ENCODE measurements around the gene SLC27A2.
A peak's percentile ranks its signal among the peaks of the same experiment; 100 is the strongest.

The SLC27A2 gene

DNA sequence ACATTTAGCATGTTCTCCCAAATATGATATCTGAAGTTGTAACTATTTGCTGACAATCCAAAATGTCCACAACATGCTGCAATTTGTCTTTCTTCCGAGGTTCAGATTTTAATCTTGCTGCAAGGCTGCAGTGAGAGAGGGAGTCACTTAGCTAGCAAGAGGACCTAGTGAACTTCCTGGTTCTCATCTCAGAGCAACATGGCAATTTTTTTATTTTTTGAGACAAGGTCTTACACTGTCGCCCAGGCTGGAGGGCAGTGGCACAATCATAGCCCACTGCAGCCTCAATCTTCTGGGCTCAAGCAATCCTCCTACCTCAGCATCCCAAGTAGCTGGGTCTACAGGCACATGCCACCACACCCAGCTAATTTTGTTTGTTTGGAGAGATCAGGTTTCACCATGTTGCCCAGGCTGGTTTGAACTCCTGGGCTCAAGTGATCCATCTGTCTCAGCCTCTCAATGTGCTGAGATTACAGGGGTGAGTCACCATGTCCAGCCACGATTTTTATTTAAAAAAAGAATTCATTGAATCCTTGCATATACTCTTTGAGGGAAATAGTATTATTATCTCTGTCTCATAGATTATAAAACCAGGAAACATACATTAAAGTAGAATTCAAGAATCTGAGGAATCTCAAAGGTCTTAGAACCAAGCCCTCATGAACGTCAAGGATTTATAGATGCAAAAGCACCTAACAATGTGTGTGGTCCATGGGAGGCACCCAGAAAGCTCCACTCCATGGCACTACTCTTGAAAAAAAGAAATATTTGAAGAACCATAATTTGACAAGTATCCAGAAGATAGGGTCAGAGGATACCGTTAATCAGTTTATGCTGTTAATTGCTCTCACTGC, 74.4 kb downstream of the SLC27A2 start:
- Histone ChIP-seq H3K4ac (ENCODE audit: low read length) (no peak overlapping the region), H3K4me2 (ENCODE audit: insufficient read depth, low read length, poor library complexity, severe bottlenecking) (no peak overlapping the region), H2BK12ac (ENCODE audit: low read length) (no peak overlapping the region), H3K79me1 (ENCODE audit: low read depth, low read length) (no peaks in the 10 kb centered on the region), H3K23ac (ENCODE audit: low read depth, low read length, poor library complexity) (no peak overlapping the region), H2BK5ac (ENCODE audit: low read length) (no peak overlapping the region), H3K27me3 (ENCODE audit: control insufficient read depth in 3 of 3, insufficient read depth in 3 of 3, low read depth in 1 of 3, low read length in 3 of 3) (no peaks in the 10 kb centered on the region), H2BK15ac (ENCODE audit: low read length) (no peak overlapping the region), H3K4me3 (ENCODE audit: low read length in 2 of 2) (no peak overlapping the region), H3K9me3 (replicated peaks in 1 of 2; ENCODE audit: control insufficient read depth in 2 of 2, insufficient read depth in 1 of 2, low read depth in 1 of 2, low read length in 2 of 2) (no peaks in the 10 kb centered on the region), H2AK5ac (ENCODE audit: low read depth, low read length) (no peak overlapping the region), H2AFZ (ENCODE audit: low read length) (no peak overlapping the region), H3K36me3 (replicated peaks in 1 of 2; ENCODE audit: control insufficient read depth in 2 of 2, insufficient read depth in 2 of 2, low read length in 2 of 2) (no peaks in the 10 kb centered on the region), H3K27ac (replicated peaks; ENCODE audit: low read length) (no peak overlapping the region), H3K14ac (ENCODE audit: low read length) (no peak overlapping the region), H2BK120ac (ENCODE audit: low read depth, low read length) (no peak overlapping the region), H3K9ac (ENCODE audit: low read depth, low read length, poor library complexity) (no peak overlapping the region), H4K91ac (ENCODE audit: low read depth, low read length, poor library complexity) (no peak overlapping the region), H3K4me1 (ENCODE audit: control insufficient read depth in 2 of 2, insufficient read depth in 1 of 2, low read depth in 1 of 2, low read length in 2 of 2) (no peaks in the 10 kb centered on the region), H4K8ac (ENCODE audit: low read depth, low read length) (no peak overlapping the region), H3K18ac (ENCODE audit: low read length) (no peak overlapping the region)
- no peak for DNase-seq (ENCODE audit: low spot score)
- no CpG with 5 or more reads among the region's 5 CpGs for WGBS, 2 donors (ENCODE audit: extremely low coverage in 2 of 2, insufficient read length in 2 of 2, insufficient replicate concordance in 1 of 2)

DNA sequence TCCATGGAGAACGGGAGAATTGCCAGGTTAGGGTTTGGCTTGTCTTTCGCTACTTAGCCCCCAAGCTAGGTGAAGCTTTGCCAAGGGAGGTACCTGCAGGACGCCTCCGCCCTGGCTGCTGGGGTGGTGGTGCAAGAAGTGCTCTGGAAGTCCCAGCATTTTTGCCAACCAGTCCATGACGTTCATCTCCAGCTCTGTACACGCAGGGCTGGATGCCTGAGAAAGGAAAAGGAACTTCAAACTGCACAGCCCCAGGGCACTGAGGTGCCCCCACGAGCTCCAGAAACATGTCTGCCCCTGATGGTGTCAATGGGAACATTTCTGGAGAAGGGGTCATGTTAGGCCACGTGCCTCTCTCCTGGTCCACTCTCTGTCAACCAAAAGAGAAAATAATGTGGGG, 75.3 kb downstream of the SLC27A2 start:
- Histone ChIP-seq H3K18ac (ENCODE audit: low read length) (peak overlapping the region; percentile 23), H4K8ac (ENCODE audit: low read depth, low read length) (no peak overlapping the region), H2BK15ac (ENCODE audit: low read length) (no peak overlapping the region), H3K14ac (ENCODE audit: low read length) (no peak overlapping the region), H2AFZ (ENCODE audit: low read length) (no peak overlapping the region), H3K79me1 (ENCODE audit: low read depth, low read length) (no peaks in the 10 kb centered on the region), H3K23ac (ENCODE audit: low read depth, low read length, poor library complexity) (no peak overlapping the region), H2BK5ac (ENCODE audit: low read length) (no peak overlapping the region), H3K27me3 (ENCODE audit: control insufficient read depth in 3 of 3, insufficient read depth in 3 of 3, low read depth in 1 of 3, low read length in 3 of 3) (no peaks in the 10 kb centered on the region), H4K91ac (ENCODE audit: low read depth, low read length, poor library complexity) (no peak overlapping the region), H3K36me3 (replicated peaks in 1 of 2; ENCODE audit: control insufficient read depth in 2 of 2, insufficient read depth in 2 of 2, low read length in 2 of 2) (no peaks in the 10 kb centered on the region), H3K4ac (ENCODE audit: low read length) (no peak overlapping the region), H3K4me2 (ENCODE audit: insufficient read depth, low read length, poor library complexity, severe bottlenecking) (no peak overlapping the region), H2BK120ac (ENCODE audit: low read depth, low read length) (no peak overlapping the region), H2BK12ac (ENCODE audit: low read length) (no peak overlapping the region), H3K4me3 (ENCODE audit: low read length in 2 of 2) (no peak overlapping the region), H3K9me3 (replicated peaks in 1 of 2; ENCODE audit: control insufficient read depth in 2 of 2, insufficient read depth in 1 of 2, low read depth in 1 of 2, low read length in 2 of 2) (no peaks in the 10 kb centered on the region), H3K9ac (ENCODE audit: low read depth, low read length, poor library complexity) (no peak overlapping the region), H2AK5ac (ENCODE audit: low read depth, low read length) (no peak overlapping the region), H3K27ac (replicated peaks; ENCODE audit: low read length) (no peak overlapping the region), H3K4me1 (ENCODE audit: control insufficient read depth in 2 of 2, insufficient read depth in 1 of 2, low read depth in 1 of 2, low read length in 2 of 2) (no peaks in the 10 kb centered on the region)
- DNase-seq (ENCODE audit: low spot score): no peak
- no CpG with 5 or more reads among the region's 8 CpGs for WGBS, 2 donors (ENCODE audit: extremely low coverage in 2 of 2, insufficient read length in 2 of 2, insufficient replicate concordance in 1 of 2)

DNA sequence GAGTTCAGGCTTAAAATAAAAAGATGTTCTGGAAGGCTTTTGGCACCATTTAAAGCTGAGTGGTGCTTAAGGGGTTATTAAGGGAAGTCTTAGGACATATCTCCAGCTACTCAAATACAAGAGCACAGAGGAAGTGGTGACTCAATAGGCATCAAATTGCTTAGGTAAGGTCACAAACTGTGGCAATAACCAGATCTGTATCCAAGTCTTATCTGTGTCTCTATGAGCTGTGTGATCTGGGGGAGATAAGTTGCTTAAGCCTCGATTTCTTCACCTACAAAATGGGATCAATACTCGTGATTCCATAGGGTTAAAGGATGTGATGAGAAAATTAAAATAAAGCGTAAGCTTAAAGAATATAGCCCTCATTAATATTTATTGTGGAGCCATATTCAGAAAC, 75.9 kb downstream of the SLC27A2 start:
- WGBS, 2 donors (ENCODE audit: extremely low coverage in 2 of 2, insufficient read length in 2 of 2, insufficient replicate concordance in 1 of 2): no CpG with 5 or more reads among the region's 3 CpGs
- no peak for DNase-seq (ENCODE audit: low spot score)

DNA sequence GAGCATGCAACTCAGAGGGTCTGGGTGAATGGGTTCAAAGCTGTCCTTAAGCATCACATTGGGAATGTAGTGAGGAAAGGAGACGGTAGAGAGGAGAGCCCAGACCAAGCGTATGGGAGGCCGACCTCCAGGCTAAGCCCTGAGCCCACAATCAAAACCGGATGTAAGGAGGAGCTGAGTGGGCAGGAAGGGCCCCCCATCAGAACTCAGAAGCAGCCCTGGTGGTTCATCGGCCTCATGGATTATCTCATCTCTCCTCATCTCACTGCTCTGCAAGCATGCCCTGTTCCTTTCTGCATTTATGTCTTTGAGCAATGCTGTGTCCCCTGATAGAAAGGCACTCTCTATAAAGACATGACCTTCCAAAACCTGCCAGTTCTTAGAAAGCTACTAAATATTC, 77.3 kb downstream of the SLC27A2 start:
- Histone ChIP-seq H3K23ac (ENCODE audit: low read depth, low read length, poor library complexity) (no peak overlapping the region), H2AK5ac (ENCODE audit: low read depth, low read length) (no peak overlapping the region), H3K4ac (ENCODE audit: low read length) (no peak overlapping the region), H3K18ac (ENCODE audit: low read length) (peak overlapping the region; percentile 49), H3K4me3 (ENCODE audit: low read length in 2 of 2) (no peak overlapping the region), H2BK12ac (ENCODE audit: low read length) (no peak overlapping the region), H4K8ac (ENCODE audit: low read depth, low read length) (no peak overlapping the region), H3K79me1 (ENCODE audit: low read depth, low read length) (no peaks in the 10 kb centered on the region), H3K4me2 (ENCODE audit: insufficient read depth, low read length, poor library complexity, severe bottlenecking) (no peak overlapping the region), H4K91ac (ENCODE audit: low read depth, low read length, poor library complexity) (no peak overlapping the region), H3K14ac (ENCODE audit: low read length) (no peak overlapping the region), H3K36me3 (replicated peaks in 1 of 2; ENCODE audit: control insufficient read depth in 2 of 2, insufficient read depth in 2 of 2, low read length in 2 of 2) (no peaks in the 10 kb centered on the region), H2BK5ac (ENCODE audit: low read length) (no peak overlapping the region), H3K27ac (replicated peaks; ENCODE audit: low read length) (no peak overlapping the region), H2BK120ac (ENCODE audit: low read depth, low read length) (no peak overlapping the region), H3K9me3 (replicated peaks in 1 of 2; ENCODE audit: control insufficient read depth in 2 of 2, insufficient read depth in 1 of 2, low read depth in 1 of 2, low read length in 2 of 2) (no peaks in the 10 kb centered on the region), H2BK15ac (ENCODE audit: low read length) (no peak overlapping the region), H3K27me3 (ENCODE audit: control insufficient read depth in 3 of 3, insufficient read depth in 3 of 3, low read depth in 1 of 3, low read length in 3 of 3) (no peaks in the 10 kb centered on the region), H2AFZ (ENCODE audit: low read length) (peak overlapping the region; percentile 21), H3K4me1 (ENCODE audit: control insufficient read depth in 2 of 2, insufficient read depth in 1 of 2, low read depth in 1 of 2, low read length in 2 of 2) (no peaks in the 10 kb centered on the region), H3K9ac (ENCODE audit: low read depth, low read length, poor library complexity) (no peak overlapping the region)
- no CpG with 5 or more reads among the region's 5 CpGs for WGBS, 2 donors (ENCODE audit: extremely low coverage in 2 of 2, insufficient read length in 2 of 2, insufficient replicate concordance in 1 of 2)
- DNase-seq (ENCODE audit: low spot score): no peak

More for the DNA sequence above, 75.9 kb downstream of the SLC27A2 start:
- H2BK5ac ChIP-seq (ENCODE audit: low read length): no peak overlapping the region
- H3K79me1 ChIP-seq (ENCODE audit: low read depth, low read length): no peaks in the 10 kb centered on the region
- no peak overlapping the region for H2AK5ac ChIP-seq (ENCODE audit: low read depth, low read length)
- no peak overlapping the region for H2AFZ ChIP-seq (ENCODE audit: low read length)
- no peaks in the 10 kb centered on the region for H3K27me3 ChIP-seq (ENCODE audit: control insufficient read depth in 3 of 3, insufficient read depth in 3 of 3, low read depth in 1 of 3, low read length in 3 of 3)
- no peaks in the 10 kb centered on the region for H3K9me3 ChIP-seq (replicated peaks in 1 of 2; ENCODE audit: control insufficient read depth in 2 of 2, insufficient read depth in 1 of 2, low read depth in 1 of 2, low read length in 2 of 2)
- H2BK12ac ChIP-seq (ENCODE audit: low read length): no peak overlapping the region
- H3K4ac ChIP-seq (ENCODE audit: low read length): no peak overlapping the region
- no peaks in the 10 kb centered on the region for H3K4me1 ChIP-seq (ENCODE audit: control insufficient read depth in 2 of 2, insufficient read depth in 1 of 2, low read depth in 1 of 2, low read length in 2 of 2)
- H3K4me3 ChIP-seq (ENCODE audit: low read length in 2 of 2): no peak overlapping the region
- H3K9ac ChIP-seq (ENCODE audit: low read depth, low read length, poor library complexity): no peak overlapping the region
- H3K4me2 ChIP-seq (ENCODE audit: insufficient read depth, low read length, poor library complexity, severe bottlenecking): no peak overlapping the region
- no peak overlapping the region for H3K23ac ChIP-seq (ENCODE audit: low read depth, low read length, poor library complexity)
- H3K27ac ChIP-seq (replicated peaks; ENCODE audit: low read length): no peak overlapping the region
- no peak overlapping the region for H3K18ac ChIP-seq (ENCODE audit: low read length)
- H2BK120ac ChIP-seq (ENCODE audit: low read depth, low read length): no peak overlapping the region
- H3K36me3 ChIP-seq (replicated peaks in 1 of 2; ENCODE audit: control insufficient read depth in 2 of 2, insufficient read depth in 2 of 2, low read length in 2 of 2): no peaks in the 10 kb centered on the region
- no peak overlapping the region for H2BK15ac ChIP-seq (ENCODE audit: low read length)
- H4K91ac ChIP-seq (ENCODE audit: low read depth, low read length, poor library complexity): no peak overlapping the region
- H4K8ac ChIP-seq (ENCODE audit: low read depth, low read length): no peak overlapping the region
- H3K14ac ChIP-seq (ENCODE audit: low read length): no peak overlapping the region

Data from neuronal stem cell (in vitro differentiated cells).